ENCODE results near the gene STX18. TPM values are rescaled to one million over a fixed set of nuclear protein-coding genes. Genes with fewer than 3 reads are reported as not detected.
A peak's percentile ranks its signal among the peaks of the same experiment; 100 is the strongest.
"Not testable (repeated sequence)": the region's sequence is repeated elsewhere in the genome, so short reads cannot be mapped to it uniquely, and the experiment has no call there.

STX18 gene
- total and polyA plus RNA-seq, 2 donors from 2014 or later, result 37.2 to 66.8 TPM

DNA sequence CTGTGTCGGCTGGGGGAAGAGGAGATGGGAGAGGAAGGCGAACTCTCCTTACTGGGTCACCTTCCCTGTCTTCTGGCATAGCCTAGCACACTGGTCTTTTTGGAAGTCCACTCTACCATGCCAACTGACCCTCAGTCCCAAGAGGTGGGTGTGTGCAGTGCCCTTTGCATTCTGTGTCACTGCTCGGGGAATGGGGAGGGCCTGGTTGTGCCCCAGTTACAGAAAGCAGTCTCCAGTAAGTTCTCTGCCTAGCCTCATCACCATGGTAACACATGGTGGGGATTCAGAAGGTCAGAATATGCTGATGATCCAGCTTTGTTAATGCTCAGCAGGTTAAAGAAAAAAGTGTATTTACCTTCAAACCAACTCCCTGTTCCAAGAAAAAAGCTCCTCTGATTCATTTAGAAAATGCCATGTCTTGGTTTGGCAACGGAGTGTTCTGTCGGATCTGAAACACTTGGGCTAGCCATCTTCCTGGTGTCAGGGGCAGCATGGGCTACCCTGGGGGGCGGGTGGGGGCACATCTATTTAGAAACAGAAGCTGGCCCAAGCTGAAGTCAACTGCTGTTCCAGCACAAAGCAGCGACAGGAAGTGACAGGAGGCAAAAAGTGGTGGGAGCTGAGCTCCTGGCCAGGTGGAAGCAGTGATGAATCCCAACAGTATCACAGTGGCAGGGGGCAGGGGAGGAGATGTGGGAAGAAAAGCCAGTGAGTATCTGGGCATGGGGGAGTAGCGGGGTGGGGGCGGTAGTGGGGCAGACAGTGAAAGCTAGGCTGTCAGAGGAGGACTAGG lies 117.9 kb downstream of the STX18 start:
- Histone ChIP-seq H3K27ac (ENCODE audit: low read depth in 2 of 2, low read length in 2 of 2) (no peak overlapping the region), H3K27me3 (ENCODE audit: control insufficient read depth, insufficient read depth, low read length) (no peaks in the 10 kb centered on the region), H3K4me3 (ENCODE audit: low read length in 3 of 3) (no peak overlapping the region), H3K9ac (ENCODE audit: low read length in 3 of 3) (no peak overlapping the region), H3K4me1 (ENCODE audit: control insufficient read depth in 2 of 3, insufficient read depth in 2 of 3, low read depth in 1 of 3, low read length in 3 of 3) (no peaks in the 10 kb centered on the region), H3K36me3 (ENCODE audit: control insufficient read depth in 2 of 3, insufficient read depth in 3 of 3, low read length in 3 of 3) (peaks cover 2 to 36% (median 36%) of the 10 kb centered on the region in 3 donors), H3K9me3 (ENCODE audit: control insufficient read depth in 2 of 3, insufficient read depth in 1 of 3, low read length in 3 of 3) (no peaks in the 10 kb centered on the region)
- TF ChIP-seq, protein P1, sequence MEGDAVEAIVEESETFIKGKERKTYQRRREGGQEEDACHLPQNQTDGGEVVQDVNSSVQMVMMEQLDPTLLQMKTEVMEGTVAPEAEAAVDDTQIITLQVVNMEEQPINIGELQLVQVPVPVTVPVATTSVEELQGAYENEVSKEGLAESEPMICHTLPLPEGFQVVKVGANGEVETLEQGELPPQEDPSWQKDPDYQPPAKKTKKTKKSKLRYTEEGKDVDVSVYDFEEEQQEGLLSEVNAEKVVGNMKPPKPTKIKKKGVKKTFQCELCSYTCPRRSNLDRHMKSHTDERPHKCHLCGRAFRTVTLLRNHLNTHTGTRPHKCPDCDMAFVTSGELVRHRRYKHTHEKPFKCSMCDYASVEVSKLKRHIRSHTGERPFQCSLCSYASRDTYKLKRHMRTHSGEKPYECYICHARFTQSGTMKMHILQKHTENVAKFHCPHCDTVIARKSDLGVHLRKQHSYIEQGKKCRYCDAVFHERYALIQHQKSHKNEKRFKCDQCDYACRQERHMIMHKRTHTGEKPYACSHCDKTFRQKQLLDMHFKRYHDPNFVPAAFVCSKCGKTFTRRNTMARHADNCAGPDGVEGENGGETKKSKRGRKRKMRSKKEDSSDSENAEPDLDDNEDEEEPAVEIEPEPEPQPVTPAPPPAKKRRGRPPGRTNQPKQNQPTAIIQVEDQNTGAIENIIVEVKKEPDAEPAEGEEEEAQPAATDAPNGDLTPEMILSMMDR (IDR thresholded peaks at IDR 0.05; ENCODE audit: borderline replicate concordance, extremely low read depth, insufficient read depth), result no peak
- peak in 3 of 5 donors; percentile 12 to 36 (median 24) for DNase-seq
- no peak for FAIRE-seq
- intact Hi-C loops (cut with DNase I), result no loop called here

- FAIRE-seq (no peak), DNase-seq (peak in 2 of 5 donors; percentile 18 to 28)
- Histone ChIP-seq H3K4me3 (ENCODE audit: low read length in 3 of 3) (no peak overlapping the region), H3K27me3 (ENCODE audit: control insufficient read depth, insufficient read depth, low read length) (no peaks in the 10 kb centered on the region), H3K4me1 (ENCODE audit: control insufficient read depth in 2 of 3, insufficient read depth in 2 of 3, low read depth in 1 of 3, low read length in 3 of 3) (no peaks in the 10 kb centered on the region), H3K9me3 (ENCODE audit: control insufficient read depth in 2 of 3, insufficient read depth in 1 of 3, low read length in 3 of 3) (no peaks in the 10 kb centered on the region), H3K9ac (ENCODE audit: low read length in 3 of 3) (no peak overlapping the region), H3K36me3 (ENCODE audit: control insufficient read depth in 2 of 3, insufficient read depth in 3 of 3, low read length in 3 of 3) (peaks cover 2 to 37% (median 34%) of the 10 kb centered on the region in 3 donors), H3K27ac (ENCODE audit: low read depth in 2 of 2, low read length in 2 of 2) (no peak overlapping the region)
- intact Hi-C loops (cut with DNase I), result no loop called here
- TF ChIP-seq, protein P1 (IDR thresholded peaks at IDR 0.05; ENCODE audit: borderline replicate concordance, extremely low read depth, insufficient read depth), result no peak
Measured at GRCh38 chr4:4422856-4423499, 118.9 kb downstream of the STX18 start.

GRCh38 chr4:4422117-4422516 lies 119.7 kb downstream of the STX18 start:
- H3K9ac ChIP-seq (ENCODE audit: low read length in 3 of 3); intact Hi-C loops (cut with DNase I); FAIRE-seq; H3K27me3 ChIP-seq (ENCODE audit: control insufficient read depth, insufficient read depth, low read length); H3K9me3 ChIP-seq (ENCODE audit: control insufficient read depth in 2 of 3, insufficient read depth in 1 of 3, low read length in 3 of 3); H3K4me1 ChIP-seq (ENCODE audit: control insufficient read depth in 2 of 3, insufficient read depth in 2 of 3, low read depth in 1 of 3, low read length in 3 of 3); DNase-seq; H3K4me3 ChIP-seq (ENCODE audit: low read length in 3 of 3); H3K27ac ChIP-seq (ENCODE audit: low read depth in 2 of 2, low read length in 2 of 2): not testable (repeated sequence)
- peaks cover 2 to 37% (median 31%) of the 10 kb centered on the region in 3 donors for H3K36me3 ChIP-seq (ENCODE audit: control insufficient read depth in 2 of 3, insufficient read depth in 3 of 3, low read length in 3 of 3)

- Histone ChIP-seq H3K27ac (ENCODE audit: low read depth in 2 of 2, low read length in 2 of 2) (no peak overlapping the region), H3K9ac (ENCODE audit: low read length in 3 of 3) (no peak overlapping the region), H3K4me1 (ENCODE audit: control insufficient read depth in 2 of 3, insufficient read depth in 2 of 3, low read depth in 1 of 3, low read length in 3 of 3) (no peaks in the 10 kb centered on the region), H3K9me3 (ENCODE audit: control insufficient read depth in 2 of 3, insufficient read depth in 1 of 3, low read length in 3 of 3) (no peaks in the 10 kb centered on the region), H3K4me3 (ENCODE audit: low read length in 3 of 3) (no peak overlapping the region), H3K27me3 (ENCODE audit: control insufficient read depth, insufficient read depth, low read length) (no peaks in the 10 kb centered on the region), H3K36me3 (ENCODE audit: control insufficient read depth in 2 of 3, insufficient read depth in 3 of 3, low read length in 3 of 3) (peaks cover 2 to 37% (median 29%) of the 10 kb centered on the region in 3 donors)
- DNase-seq (no peak), FAIRE-seq (no peak)
- TF ChIP-seq, protein P1 (IDR thresholded peaks at IDR 0.05; ENCODE audit: borderline replicate concordance, extremely low read depth, insufficient read depth), result no peak
- intact Hi-C loops (cut with DNase I), result no loop called here
Measured at GRCh38 chr4:4421356-4421755, 120.5 kb downstream of the STX18 start.
